HCT116 (cell line): ENCODE results near the gene CDK5RAP2. TPM values are rescaled to one million over a fixed set of nuclear protein-coding genes. Genes with fewer than 3 reads are reported as not detected.

Experiments
- ATAC-seq: fragments of 200-7000 bp; cut with Tn5 transposase; 2 replicates; pipeline ENCODE4 v1.9.1; 2020; ENCODE audit warnings: mild to moderate bottlenecking, moderate library complexity
- BruUV-seq: library from RNA; stranded (reverse); fragments of 400-500 nt; replicated peaks from 2 replicates; lab custom pipeline; 2021; lab: Mats Ljungman, UMichigan
- CTCF ChIA-PET: fragments of 300-600 bp; sonication (Branson Sonifier 250); formaldehyde crosslinking; loops from one replicate; lab custom pipeline; 2021; ENCODE audit warnings: antibody characterized with exemption; lab: Charles Lee
- POLR2A ChIA-PET: fragments of 300-600, 350-600 bp; sonication (Branson Sonifier 250); formaldehyde crosslinking; loops from one replicate; lab custom pipeline; 2021; ENCODE audit warnings: antibody characterized with exemption; lab: Charles Lee
- RAD21 ChIA-PET, 2 experiments: fragments of 300-600 bp; sonication (Branson Sonifier 250); formaldehyde crosslinking; loops; one replicate each; lab custom pipeline; 2023; ENCODE audit warnings: low total read pairs in 2 of 2; ENCODE audit not compliant: uncharacterized antibody in 2 of 2, unreplicated experiment in 2 of 2, low non-redundant PET in 1 of 2; lab: Charles Lee
- DNase-seq: peaks from one replicate; pipeline ENCODE4 v3.0.0-alpha.2; 2010; ENCODE audit warnings: low read depth, low spot score
- H2AFZ ChIP-seq: fragments of 200-600 bp; shearing (Covaris generic), sonication (generic); 2 replicates; pipeline ENCODE4 v1.6.1; 2017; ENCODE audit warnings: low read depth, mixed run types, mixed read lengths, antibody characterized with exemption, low read length; ENCODE audit not compliant: poor library complexity, severe bottlenecking
- H3K27ac ChIP-seq: 2 replicates; pipeline ENCODE4 v1.5.1; 2012; ENCODE audit warnings: low read depth, low read length
- H3K27me3 ChIP-seq: fragments of 200-600 bp; sonication (generic); 2 replicates; pipeline ENCODE4 v1.6.1; 2016; ENCODE audit warnings: mixed run types, low read length, mixed read lengths; ENCODE audit not compliant: insufficient read depth
- H3K36me3 ChIP-seq, 2 experiments: fragments of 200-500 bp in 1 of 2; fragments of 200-600 bp in 1 of 2; sonication (Bioruptor generic) in 1 of 2; sonication (generic) in 1 of 2; 2 replicates each; pipeline versions ENCODE4 v1.5.1 to v1.6.1; 2014 to 2016; ENCODE audit warnings: low read length in 2 of 2, inconsistent platforms in 1 of 2, mixed read lengths in 1 of 2, mixed run types in 1 of 2; ENCODE audit not compliant: insufficient read depth in 2 of 2, control insufficient read depth in 1 of 2
- H3K4me1 ChIP-seq, 2 experiments: fragments of 200-600 bp in 1 of 2; sonication (generic) in 1 of 2; 2 replicates each; pipeline versions ENCODE4 v1.5.1 to v1.6.1; 2012 to 2017; ENCODE audit warnings: low read length in 2 of 2, inconsistent platforms in 1 of 2, mild to moderate bottlenecking in 1 of 2, mixed read lengths in 1 of 2, mixed run types in 1 of 2, moderate library complexity in 1 of 2; ENCODE audit not compliant: insufficient read depth in 2 of 2, control insufficient read depth in 1 of 2
- H3K4me2 ChIP-seq: fragments of 200-600 bp; sonication (generic); 2 replicates; pipeline ENCODE4 v1.6.1; 2017; ENCODE audit warnings: mixed run types, low read length, mixed read lengths
- H3K4me3 ChIP-seq, 2 experiments: fragments of 200-600 bp in 1 of 2; sonication (generic) in 1 of 2; replicated peaks in 1 of 2; 2 replicates each; pipeline ENCODE4 v1.5.1; 2011 to 2016; ENCODE audit warnings: low read length in 2 of 2, control low read depth in 1 of 2, low read depth in 1 of 2, mild to moderate bottlenecking in 1 of 2, mixed read lengths in 1 of 2, mixed run types in 1 of 2
- H3K79me2 ChIP-seq: fragments of 200-600 bp; sonication (generic); 2 replicates; pipeline ENCODE4 v1.6.1; 2017; ENCODE audit warnings: mild to moderate bottlenecking, mixed run types, low read length, moderate library complexity, mixed read lengths; ENCODE audit not compliant: insufficient read depth
- H3K9ac ChIP-seq: fragments of 200-600 bp; sonication (generic); 2 replicates; pipeline ENCODE4 v1.6.1; 2016; ENCODE audit warnings: low read length, mixed read lengths
- H3K9me2 ChIP-seq: fragments of 200-600 bp; sonication (generic), shearing (Covaris generic); 2 replicates; pipeline ENCODE4 v1.6.1; 2017; ENCODE audit warnings: mixed run types, mild to moderate bottlenecking, moderate library complexity; ENCODE audit not compliant: insufficient read depth
- H3K9me3 ChIP-seq, 2 experiments: fragments of 200-500 bp in 1 of 2; fragments of 200-600 bp in 1 of 2; sonication (Bioruptor generic) in 1 of 2; sonication (generic) in 1 of 2; 2 replicates each; pipeline ENCODE4 v1.6.1; 2014 to 2017; ENCODE audit warnings: low read length in 2 of 2, mixed read lengths in 2 of 2, inconsistent platforms in 1 of 2, low read depth in 1 of 2, mild to moderate bottlenecking in 1 of 2, mixed run types in 1 of 2, moderate library complexity in 1 of 2; ENCODE audit not compliant: control insufficient read depth in 1 of 2, insufficient read depth in 1 of 2
- H4K20me1 ChIP-seq: fragments of 200-600 bp; sonication (generic), shearing (Covaris generic); 2 replicates; pipeline ENCODE4 v1.6.1; 2017; ENCODE audit warnings: mixed run types, mild to moderate bottlenecking, moderate library complexity; ENCODE audit not compliant: insufficient read depth
- CBX3 ChIP-seq: IDR thresholded peaks from 2 replicates; pipeline ENCODE4 v1.6.1; 2012; ENCODE audit warnings: low read depth
- CEBPB ChIP-seq: IDR thresholded peaks from 2 replicates; pipeline ENCODE4 v1.6.1; 2012; ENCODE audit warnings: low read depth
- ELF1 ChIP-seq: IDR thresholded peaks from 2 replicates; pipeline ENCODE4 v1.6.1; 2012; ENCODE audit warnings: low read depth, borderline replicate concordance
- EZH2phosphoT487 ChIP-seq: fragments of 200-600 bp; IDR thresholded peaks from 2 replicates; pipeline ENCODE4 v1.6.1; 2018; ENCODE audit warnings: antibody characterized with exemption, borderline replicate concordance
- JUND ChIP-seq: IDR thresholded peaks from 2 replicates; pipeline ENCODE4 v1.6.1; 2012
- POLR2A ChIP-seq: IDR thresholded peaks from 2 replicates; pipeline ENCODE4 v1.7.0; 2011; ENCODE audit warnings: borderline replicate concordance; ENCODE audit not compliant: insufficient read depth, insufficient read length; ENCODE audit errors: extremely low read depth
- POLR2AphosphoS5 ChIP-seq: IDR thresholded peaks from 2 replicates; pipeline ENCODE4 v1.6.1; 2011; ENCODE audit warnings: mild to moderate bottlenecking, low read depth, low read length, moderate library complexity
- RAD21 ChIP-seq: IDR thresholded peaks from 2 replicates; pipeline ENCODE4 v1.6.1; 2012; ENCODE audit warnings: low read depth, mild to moderate bottlenecking
- REST ChIP-seq: IDR thresholded peaks from 2 replicates; pipeline ENCODE4 v1.6.1; 2012; ENCODE audit warnings: low read depth
- SIN3A ChIP-seq: IDR thresholded peaks from 2 replicates; pipeline ENCODE4 v1.6.1; 2012; ENCODE audit warnings: low read depth
- SRF ChIP-seq: IDR thresholded peaks from 2 replicates; pipeline ENCODE4 v1.6.1; 2012; ENCODE audit warnings: low read depth
- TCF7L2 ChIP-seq: IDR thresholded peaks from 2 replicates; pipeline ENCODE4 v1.7.0; 2011; ENCODE audit warnings: borderline replicate concordance, inconsistent platforms; ENCODE audit not compliant: insufficient read depth, insufficient read length; ENCODE audit errors: extremely low read depth
- ZBTB33 ChIP-seq: IDR thresholded peaks from 2 replicates; pipeline ENCODE4 v1.6.1; 2011; ENCODE audit warnings: mild to moderate bottlenecking, low read length, moderate library complexity; ENCODE audit not compliant: insufficient replicate concordance; ENCODE audit errors: extremely low read depth
- ZFX ChIP-seq: fragments of 450-650 bp; IDR thresholded peaks from 2 replicates; pipeline ENCODE4 v1.6.1; 2017
- ZNF274 ChIP-seq: fragments of 200-500 bp; sonication (Bioruptor generic); IDR thresholded peaks from 2 replicates; pipeline ENCODE4 v1.6.1; 2014; ENCODE audit warnings: mild to moderate bottlenecking, low read depth, low read length, inconsistent platforms
- intact Hi-C: fragments of 100-400 bp; cut with micrococcal nuclease; formaldehyde crosslinking; loops from 2 replicates; pipeline ENCODE4 v1.10.0; 2022
- total RNA-seq: library from RNA; stranded (reverse); gene quantifications from one replicate; pipeline ENCODE4 v1.2.1, GENCODE V29; 2021; ENCODE audit not compliant: unreplicated experiment
- TF ChIP-seq, protein P1 (sequence below): IDR thresholded peaks from 2 replicates; pipeline ENCODE4 v1.6.1; 2012
- TF ChIP-seq, protein P2 (sequence below): IDR thresholded peaks from 2 replicates; pipeline ENCODE4 v1.6.1; 2012

The CDK5RAP2 gene
- total RNA-seq, 1 experiment from 2014 or later = 56.2 TPM

DNA sequence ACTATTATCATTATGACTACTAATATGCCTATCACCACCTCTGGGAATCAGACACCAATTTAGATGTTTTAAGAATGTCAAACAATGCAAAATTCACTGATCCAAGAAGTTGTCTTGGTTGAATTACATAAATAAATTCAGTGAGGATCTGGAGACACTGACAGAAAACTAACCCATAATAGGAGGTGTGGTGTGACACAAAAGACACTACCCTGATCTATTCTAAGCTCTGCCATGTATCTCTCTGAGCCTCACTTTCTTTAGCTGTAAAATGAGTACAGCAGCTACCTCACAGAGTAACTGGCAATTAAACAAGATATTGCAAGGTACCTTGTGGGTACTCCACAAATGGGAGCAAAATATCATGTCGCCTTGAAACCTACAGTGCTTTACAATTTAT is 7.5 kb downstream of the CDK5RAP2 start:
- intact Hi-C loops = no loop called here
- Histone ChIP-seq H4K20me1 (no peaks in the 10 kb centered on the region), H3K9ac (no peak overlapping the region), H3K9me2 (no peaks in the 10 kb centered on the region), H3K4me3 (no peak overlapping the region), H3K9me3 (no peaks in the 10 kb centered on the region), H3K4me1 (no peaks in the 10 kb centered on the region), H3K79me2 (peaks cover 57% of the 10 kb centered on the region), H3K27ac (no peak overlapping the region), H2AFZ (no peak overlapping the region), H3K4me2 (no peak overlapping the region), H3K36me3 (peaks cover 23 to 28% of the 10 kb centered on the region in 2 experiments; a peak in 3 of 4 replicates), H3K27me3 (no peaks in the 10 kb centered on the region)
- no TSS peak for BruUV-seq
- no peak for DNase-seq
- CTCF ChIA-PET = no interaction called here
- ATAC-seq = no peak
- POLR2A ChIA-PET = no interaction called here
- RAD21 ChIA-PET = no interaction called here
- TF ChIP-seq POLR2A (no peak), CEBPB (no peak), ELF1 (no peak), EZH2phosphoT487 (no peak), SIN3A (no peak), RAD21 (no peak), ZNF274 (no peak), JUND (no peak), SRF (no peak), REST (no peak), CBX3 (no peak), TCF7L2 (no peak), ZFX (no peak), POLR2AphosphoS5 (no peak), ZBTB33 (no peak)
- TF ChIP-seq, protein P1, sequence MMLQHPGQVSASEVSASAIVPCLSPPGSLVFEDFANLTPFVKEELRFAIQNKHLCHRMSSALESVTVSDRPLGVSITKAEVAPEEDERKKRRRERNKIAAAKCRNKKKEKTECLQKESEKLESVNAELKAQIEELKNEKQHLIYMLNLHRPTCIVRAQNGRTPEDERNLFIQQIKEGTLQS = no peak
- TF ChIP-seq, protein P2, sequence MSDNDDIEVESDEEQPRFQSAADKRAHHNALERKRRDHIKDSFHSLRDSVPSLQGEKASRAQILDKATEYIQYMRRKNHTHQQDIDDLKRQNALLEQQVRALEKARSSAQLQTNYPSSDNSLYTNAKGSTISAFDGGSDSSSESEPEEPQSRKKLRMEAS = no peak
